Pulmonary artery endothelial cell (primary cell): ENCODE measurements around the gene RAD51B. TPM values are rescaled to one million over a fixed set of nuclear protein-coding genes. Genes with fewer than 3 reads are reported as not detected.

Source experiments
- DNase-seq: peaks from one replicate; pipeline ENCODE4 v3.0.0-alpha.2; 2011; ENCODE audit warnings: low read depth, low spot score
- total RNA-seq: library from RNA; depleted of rRNA; stranded (reverse); fragments of >200 nt; gene quantifications from 2 replicates; pipeline ENCODE4 v1.2.3, GENCODE V29; 2014

The RAD51B gene
- total RNA-seq, 1 donor from 2014 or later, result 9.8 TPM

DNA sequence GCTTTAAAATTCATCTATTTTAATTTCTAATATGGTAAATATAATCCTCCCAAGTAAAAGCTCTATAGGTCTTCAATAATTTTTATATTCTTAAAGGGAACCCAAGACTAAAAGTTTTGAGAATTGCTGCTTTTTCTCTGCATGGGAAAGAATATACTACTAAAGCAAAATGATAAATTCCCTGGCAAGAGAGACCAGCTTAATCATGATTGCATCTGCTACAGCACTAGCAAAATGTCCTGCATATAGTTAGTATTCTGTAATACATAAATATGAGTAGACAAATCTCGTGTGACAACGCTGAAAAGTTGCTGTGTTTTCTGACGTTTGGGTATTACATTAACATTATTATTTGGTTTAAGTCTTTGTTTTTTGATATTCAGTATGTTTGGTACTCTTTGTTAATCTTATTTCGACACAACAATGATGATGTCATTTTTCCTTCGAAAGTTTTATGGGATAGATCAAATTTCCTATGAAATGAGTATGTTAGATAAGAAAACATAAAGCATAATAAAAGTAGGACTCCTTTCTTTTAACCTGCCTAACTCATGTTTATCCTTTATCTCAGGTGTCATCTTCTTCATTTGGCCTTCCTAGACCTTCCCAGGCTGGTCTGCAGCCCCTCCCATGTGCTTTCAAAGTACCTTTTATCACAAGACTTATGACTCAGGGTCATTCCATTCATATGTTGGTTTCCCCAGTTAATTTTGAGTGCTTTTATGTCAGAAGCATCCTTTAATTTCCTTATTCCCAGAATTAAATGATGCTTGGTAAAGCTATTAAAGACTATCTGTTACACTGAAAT is 321.9 kb downstream of the RAD51B start:
- no peak for DNase-seq

DNA sequence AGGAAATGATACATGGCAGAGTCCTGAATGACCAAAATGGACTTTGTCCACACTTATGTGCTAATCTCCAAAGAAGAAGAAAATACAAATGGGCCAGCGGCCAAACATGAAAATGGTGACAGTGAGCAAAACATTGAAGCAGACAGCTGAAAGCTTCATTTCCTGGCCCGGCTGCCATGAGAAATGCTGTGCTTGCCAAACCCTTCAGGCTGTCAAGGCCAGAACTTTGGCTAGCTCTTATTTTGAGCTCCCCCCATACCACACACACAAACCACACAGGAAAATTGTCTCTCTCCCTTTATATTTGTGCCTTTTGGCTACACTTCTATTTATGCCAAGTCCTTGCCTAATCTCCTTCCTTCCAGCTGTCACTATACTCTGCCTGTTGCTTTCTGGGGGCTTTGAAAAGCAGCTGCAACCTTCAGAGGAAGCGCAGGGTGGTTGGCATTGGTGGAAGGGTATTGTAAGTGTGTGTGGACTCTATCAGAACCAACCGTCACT is 323.8 kb downstream of the RAD51B start:
- DNase-seq, result no peak

GRCh38 chr14:68144051-68144681 is 324.6 kb downstream of the RAD51B start:
- DNase-seq, result no peak

DNA sequence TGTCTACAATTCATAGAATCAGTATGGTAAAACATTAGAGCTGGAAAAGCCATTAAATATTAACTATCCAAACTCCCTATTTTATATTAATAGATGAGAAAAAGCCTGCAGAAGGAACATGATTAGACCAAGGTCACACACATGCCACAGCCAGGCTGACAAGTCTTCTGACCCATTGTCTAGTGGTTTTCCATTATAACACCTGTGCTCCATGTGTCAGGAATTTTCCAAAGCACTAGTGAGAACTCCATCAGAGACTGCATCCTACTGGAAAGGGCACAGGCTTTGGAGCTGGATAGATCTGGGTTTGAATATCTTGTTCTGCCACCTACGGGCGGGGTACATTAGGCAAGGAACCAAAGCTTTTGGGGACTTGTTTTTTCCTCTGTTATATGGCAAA is 325.5 kb downstream of the RAD51B start:
- no peak for DNase-seq

- no peak for DNase-seq
Observed at GRCh38 chr14:68145539-68145938, 326.0 kb downstream of the RAD51B start.

DNA sequence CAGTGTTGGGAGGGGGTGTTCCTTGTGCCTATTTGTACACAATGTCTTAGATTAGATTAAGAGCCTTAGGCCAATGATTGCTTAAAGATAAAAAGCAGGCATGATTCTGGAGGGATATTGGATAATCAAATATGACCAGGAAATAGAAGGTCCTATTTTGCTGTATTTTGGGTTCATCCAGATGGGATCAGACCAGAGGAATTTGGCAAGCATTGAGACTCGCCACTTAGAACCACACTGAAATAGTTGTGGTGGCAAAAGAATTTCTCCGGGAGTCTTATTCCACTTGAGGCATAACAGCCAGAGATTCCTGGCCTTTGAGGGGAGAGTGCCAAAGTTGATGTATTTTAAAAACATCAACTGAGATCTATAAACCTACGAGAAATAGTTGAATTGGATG is 327.2 kb downstream of the RAD51B start:
- no peak for DNase-seq

- DNase-seq, result no peak
Observed at GRCh38 chr14:68147303-68147702, 327.7 kb downstream of the RAD51B start.

- no peak for DNase-seq
Observed at GRCh38 chr14:68148276-68148675, 328.7 kb downstream of the RAD51B start.

- no peak for DNase-seq
Observed at GRCh38 chr14:68148763-68149162, 329.2 kb downstream of the RAD51B start.

- DNase-seq, result no peak
Observed at GRCh38 chr14:68153275-68153674, 333.7 kb downstream of the RAD51B start.

GRCh38 chr14:68154275-68154674 is 334.7 kb downstream of the RAD51B start:
- DNase-seq, result no peak

- DNase-seq, result no peak
Observed at GRCh38 chr14:68157971-68158371, 338.4 kb downstream of the RAD51B start.

DNA sequence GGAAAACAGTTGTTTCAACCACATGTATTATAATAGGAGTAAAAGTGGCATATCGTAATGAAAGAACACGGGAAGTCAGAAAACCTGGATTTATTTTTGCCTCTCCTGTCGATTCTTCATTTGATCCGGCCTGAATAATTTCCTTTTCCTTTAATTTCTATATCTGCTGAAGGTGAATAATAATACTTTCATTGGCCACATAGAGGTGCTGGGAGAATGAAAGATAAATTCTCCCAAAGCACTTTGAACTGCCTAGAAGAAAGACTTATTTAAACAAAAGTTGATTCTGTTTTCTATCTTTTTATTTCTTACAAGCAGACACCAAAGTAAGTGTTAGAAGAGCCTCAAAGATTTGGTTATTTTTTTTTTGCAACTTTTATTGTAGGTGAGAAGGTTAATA is 339.1 kb downstream of the RAD51B start:
- DNase-seq, result no peak

DNA sequence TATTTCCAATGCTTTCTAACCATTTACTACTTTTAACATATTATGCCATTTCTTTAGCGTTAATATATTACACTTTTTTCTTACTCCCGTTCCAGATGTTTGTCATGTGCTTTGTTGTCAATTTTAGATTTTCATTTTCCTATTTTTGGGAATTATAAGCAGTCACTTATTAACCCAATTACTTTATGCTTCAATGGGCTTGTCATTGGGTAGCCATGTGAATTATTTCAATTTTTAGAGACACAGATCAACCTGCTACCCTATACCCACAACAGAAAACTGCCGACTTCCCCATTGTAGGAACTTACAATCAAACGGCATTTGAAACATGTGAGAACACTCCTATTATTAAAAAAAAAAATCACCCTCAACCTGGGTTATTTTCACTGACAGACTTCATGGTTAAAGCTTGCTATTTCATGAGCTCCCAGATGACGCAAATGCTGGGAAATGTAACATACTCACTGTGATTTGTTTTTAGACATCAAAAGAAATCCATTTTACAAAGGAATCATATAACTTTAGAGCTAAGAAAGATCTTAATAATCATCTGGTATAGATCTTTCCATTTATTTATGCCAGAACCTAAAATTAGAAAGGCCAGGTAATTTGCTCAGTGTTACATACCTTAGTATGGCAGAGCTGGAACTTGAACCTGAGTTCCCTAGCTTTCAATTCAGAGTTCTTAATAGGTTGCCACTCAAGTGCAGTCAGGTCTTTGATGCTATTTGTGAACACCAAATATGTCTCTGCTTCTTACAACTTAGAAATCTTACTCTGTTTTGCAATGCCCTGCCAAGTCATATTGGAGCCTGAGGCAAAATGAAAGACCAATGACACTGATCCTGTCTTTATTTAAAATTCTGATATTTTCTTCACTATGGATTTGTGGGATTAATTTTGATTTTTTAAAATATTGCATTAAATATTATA is 340.4 kb downstream of the RAD51B start:
- DNase-seq, result no peak

DNA sequence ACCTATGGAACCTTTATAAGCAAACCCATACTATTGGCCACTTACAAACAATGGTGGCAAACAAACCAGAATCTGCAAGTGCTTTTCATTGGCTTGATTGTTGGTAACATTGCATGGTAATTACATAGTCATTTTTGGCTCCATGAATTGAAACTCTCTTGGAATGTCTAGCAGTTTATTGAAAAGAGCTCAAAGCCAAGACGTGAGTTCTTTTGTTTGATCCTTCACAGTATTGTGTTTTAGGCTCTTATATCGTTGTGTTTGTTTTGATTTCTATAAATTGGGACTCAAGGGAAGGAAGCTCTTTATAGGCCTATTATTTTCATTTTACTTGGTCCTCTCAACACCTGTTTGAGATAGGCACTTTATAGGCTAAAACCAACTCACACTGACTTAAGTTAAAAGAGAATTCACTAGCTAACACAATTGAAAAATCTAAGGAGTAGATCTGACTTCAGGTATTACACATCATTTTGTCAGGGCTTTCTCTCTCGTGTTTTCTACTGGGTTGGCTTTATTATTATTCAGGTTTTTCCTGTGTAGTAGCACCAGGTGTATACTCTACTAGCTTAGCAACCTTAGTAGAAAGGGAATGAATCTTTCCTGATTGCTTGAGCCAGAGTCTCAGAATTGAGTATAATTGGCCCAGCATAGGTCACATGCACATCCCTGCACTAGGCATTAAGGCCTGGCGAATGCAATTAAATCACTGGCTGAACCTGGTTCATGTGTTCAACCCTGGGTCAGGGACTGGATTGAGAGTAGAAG is 341.4 kb downstream of the RAD51B start:
- no peak for DNase-seq

GRCh38 chr14:68162887-68163286 is 343.3 kb downstream of the RAD51B start:
- DNase-seq, result no peak

DNA sequence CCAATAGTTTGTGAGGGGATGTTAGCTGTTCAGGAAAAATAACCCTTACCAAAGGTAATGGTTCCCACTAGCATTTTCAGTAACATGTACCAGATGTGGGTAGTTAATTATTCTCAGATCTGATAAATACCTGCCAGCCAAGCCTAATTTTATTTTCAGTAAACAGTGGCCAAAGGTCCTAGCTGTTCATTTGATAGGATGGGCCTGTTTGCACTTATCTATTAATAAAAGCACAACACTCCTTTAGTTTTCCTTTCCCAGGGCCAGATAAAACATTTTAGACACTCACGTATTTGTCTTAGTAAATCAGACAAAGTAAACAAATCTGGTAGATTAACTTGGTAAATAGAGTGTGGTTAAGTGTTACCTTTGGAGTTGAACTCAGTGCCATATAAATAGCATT is 345.1 kb downstream of the RAD51B start:
- DNase-seq, result no peak

DNA sequence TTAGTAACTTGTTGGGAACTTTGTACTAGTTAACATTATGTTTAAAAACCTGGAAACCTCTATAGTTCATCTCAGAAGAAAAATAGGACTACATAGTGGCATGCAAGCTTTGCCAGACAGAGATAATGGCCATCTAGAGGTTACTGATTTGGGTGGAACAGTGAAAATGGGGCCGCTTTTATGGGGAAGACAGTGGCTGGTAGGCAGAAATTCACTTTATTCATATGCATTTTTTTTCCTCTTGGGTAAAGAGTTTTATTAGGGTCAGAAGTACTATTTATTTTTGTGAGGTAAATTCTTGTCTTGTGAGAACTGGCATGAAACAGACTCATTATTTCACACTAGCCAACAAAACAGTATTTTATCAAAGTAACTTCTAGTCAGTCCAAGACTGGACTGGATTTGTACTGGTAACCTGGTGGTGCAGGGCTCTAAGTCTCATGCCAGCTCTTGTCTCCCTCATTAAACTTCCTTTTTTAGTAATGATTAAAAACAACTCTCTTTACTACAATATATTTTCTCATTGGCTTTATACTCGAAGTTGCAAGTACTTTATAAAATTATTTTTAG is 345.8 kb downstream of the RAD51B start:
- no peak for DNase-seq

GRCh38 chr14:68166731-68167382 is 347.3 kb downstream of the RAD51B start:
- DNase-seq, result no peak
